Sigmoid colon (tissue), 7 donors: ENCODE results near the gene NISCH. TPM values are rescaled to one million over a fixed set of nuclear protein-coding genes. Genes with fewer than 3 reads are reported as not detected.

ENCODE experiments used
- DNase-seq: peaks from one replicate; pipeline ENCODE4 v3.0.0-alpha.2; 2019
- H3K27ac ChIP-seq, 4 donors: fragments of 200-600 bp; sonication (generic); one replicate each; pipeline ENCODE4 v1.5.1; 2016 to 2019; ENCODE audit warnings: mild to moderate bottlenecking in 1 of 4
- H3K27me3 ChIP-seq, 3 donors: fragments of 200-600 bp; sonication (generic); one replicate each; pipeline ENCODE4 v1.5.1; 2019; ENCODE audit warnings: mild to moderate bottlenecking in 1 of 3
- H3K36me3 ChIP-seq, 4 donors: fragments of 200-600 bp; sonication (generic); one replicate each; pipeline ENCODE4 v1.5.1; 2016 to 2019
- H3K4me1 ChIP-seq, 4 donors: fragments of 200-600 bp; sonication (generic); one replicate each; pipeline ENCODE4 v1.5.1; 2017 to 2019
- H3K4me3 ChIP-seq, 4 donors: fragments of 200-600 bp; sonication (generic); one replicate each; pipeline ENCODE4 v1.5.1; 2017 to 2019; ENCODE audit warnings: mild to moderate bottlenecking in 2 of 4, moderate library complexity in 1 of 4
- H3K9me3 ChIP-seq, 4 donors: fragments of 200-600 bp in 3 of 4; sonication (generic) in 3 of 4; one replicate each; pipeline versions ENCODE4 v1.5.1 to v1.6.1; 2013 to 2019
- CTCF ChIP-seq, 4 experiments: fragments of 450-650 bp in 3 of 4; fragments of 200-600 bp in 1 of 4; IDR thresholded peaks; one replicate each; pipeline ENCODE4 v1.5.1; 2016 to 2019; ENCODE audit warnings: antibody characterized with exemption in 4 of 4, mild to moderate bottlenecking in 3 of 4, moderate library complexity in 2 of 4
- EP300 ChIP-seq, 4 donors: sonication (generic); formaldehyde crosslinking; IDR thresholded peaks; one replicate each; pipeline ENCODE4 v1.6.1; 2017; ENCODE audit warnings: antibody characterized with exemption in 4 of 4
- POLR2A ChIP-seq, 2 donors: fragments of 450-650 bp; IDR thresholded peaks; one replicate each; pipeline ENCODE4 v1.6.1; 2016; ENCODE audit warnings: antibody characterized with exemption in 2 of 2, mild to moderate bottlenecking in 2 of 2, moderate library complexity in 2 of 2
- POLR2AphosphoS5 ChIP-seq, 4 donors: sonication (generic); formaldehyde crosslinking; IDR thresholded peaks; one replicate each; pipeline ENCODE4 v1.6.1; 2017; ENCODE audit warnings: antibody characterized with exemption in 4 of 4
- WGBS, 2 donors: extraction: QIAGEN DNeasy Blood & Tissue Kit; methylation state at CpG; one replicate each; pipeline ENCODE4 v1.1.7; 2013; 5-methylcytosine and 5-hydroxymethylcytosine counted together
- intact Hi-C: fragments of 100-400 bp; cut with DNase I; formaldehyde crosslinking; loops from one replicate; pipeline ENCODE4 v1.15.1; 2023
- polyA plus RNA-seq, 3 donors: library from polyadenylated mRNA; stranded (reverse); fragments of 200-250 nt; gene quantifications; one replicate each; pipeline ENCODE4 v1.2.3, GENCODE V29; 2013
- total RNA-seq, 4 donors: library from RNA; depleted of rRNA; stranded (reverse); fragments of >200 nt; gene quantifications; one replicate each; pipeline ENCODE4 v1.1.0, GENCODE V29; 2016
- donor health status: healthy with polysubstance abuse.
- donor health status: Bipolar disorder and iron deficiency.
- donor health status: healthy.

Gene NISCH
- 100 to 1,000 TPM in 1 of 4 donors, 10 to 100 TPM in 3; 53.5 to 113 (median 68.4) TPM for total RNA-seq
- 10 to 100 TPM; 14.3 to 47.4 (median 18.0) TPM for polyA plus RNA-seq

GRCh38 chr3:52455283-52456168 is at the start of gene NISCH:
TSS of gene NISCH (plus strand) at chr3:52455604. CDS start at chr3:52455642, 38 bp downstream.
- Histone ChIP-seq H3K27me3 (no peaks in the 10 kb centered on the region), H3K9me3 (no peaks in the 10 kb centered on the region), H3K4me3 (peak within 1 kb of the TSS; percentile 95 to 96 (median 96)), H3K4me1 (peaks cover 0 to 31% (median 27%) of the 10 kb centered on the region in 4 donors), H3K27ac (peak within 1 kb of the TSS; percentile 93 to 95 (median 94)), H3K36me3 (peaks cover 0 to 30% (median 25%) of the 10 kb centered on the region in 4 donors)
- 1 to 2% methylated on average over 86 of the region's 86 CpGs for WGBS, 2 donors
- TF ChIP-seq POLR2A (IDR thresholded peaks at IDR 0.05) = peak; percentile 19 to 75
- peak; percentile 74 to 97 (median 88) for TF ChIP-seq POLR2AphosphoS5 (IDR thresholded peaks at IDR 0.05)
- TF ChIP-seq EP300 (IDR thresholded peaks at IDR 0.05) = no peak
- DNase-seq = peak; percentile 94
- intact Hi-C loops = loop anchor here (5.0 kb wide), 2 partner anchors 77 to 783 kb away; partner anchors contain the start of genes NT5DC2 and TEX264

GRCh38 chr3:52406231-52406661 is 49.2 kb upstream of the NISCH start:
- Histone ChIP-seq H3K36me3 (peaks cover 44 to 69% (median 57%) of the 10 kb centered on the region in 4 donors), H3K4me1 (peaks cover 0 to 27% (median 22%) of the 10 kb centered on the region in 4 donors), H3K4me3 (no peak overlapping the region), H3K27ac (no peak overlapping the region), H3K9me3 (no peaks in the 10 kb centered on the region), H3K27me3 (no peaks in the 10 kb centered on the region)
- 19 to 76% methylated on average over 11 of the region's 11 CpGs for WGBS, 2 donors
- no peak for TF ChIP-seq POLR2A (IDR thresholded peaks at IDR 0.05)
- TF ChIP-seq CTCF (IDR thresholded peaks at IDR 0.05) = no peak
- TF ChIP-seq POLR2AphosphoS5 (IDR thresholded peaks at IDR 0.05) = no peak
- no peak for TF ChIP-seq EP300 (IDR thresholded peaks at IDR 0.05)
- intact Hi-C loops = no loop called here
- peak; percentile 54 for DNase-seq

GRCh38 chr3:52406791-52407510 is 48.5 kb upstream of the NISCH start:
- no peak overlapping the region for H3K27ac ChIP-seq
- H3K4me1 ChIP-seq = peaks cover 0 to 34% (median 29%) of the 10 kb centered on the region in 4 donors
- TF ChIP-seq CTCF (IDR thresholded peaks at IDR 0.05) (no peak), EP300 (IDR thresholded peaks at IDR 0.05) (no peak), POLR2A (IDR thresholded peaks at IDR 0.05) (no peak), POLR2AphosphoS5 (IDR thresholded peaks at IDR 0.05) (no peak)
- WGBS, 2 donors = 89 to 95% methylated on average over 20 of the region's 20 CpGs
- DNase-seq = peak; percentile 62
- H3K36me3 ChIP-seq = peaks cover 44 to 62% (median 51%) of the 10 kb centered on the region in 4 donors
- H3K27me3 ChIP-seq = no peaks in the 10 kb centered on the region
- H3K9me3 ChIP-seq = no peaks in the 10 kb centered on the region
- intact Hi-C loops = no loop called here
- no peak overlapping the region for H3K4me3 ChIP-seq

GRCh38 chr3:52407779-52408178 is 47.6 kb upstream of the NISCH start:
- Histone ChIP-seq H3K4me3 (no peak overlapping the region), H3K9me3 (no peaks in the 10 kb centered on the region), H3K27ac (no peak overlapping the region), H3K36me3 (peaks cover 37 to 54% (median 43%) of the 10 kb centered on the region in 4 donors), H3K4me1 (peaks cover 0 to 42% (median 37%) of the 10 kb centered on the region in 4 donors), H3K27me3 (no peaks in the 10 kb centered on the region)
- peak; percentile 64 for DNase-seq
- TF ChIP-seq POLR2AphosphoS5 (IDR thresholded peaks at IDR 0.05) (no peak), EP300 (IDR thresholded peaks at IDR 0.05) (no peak), CTCF (IDR thresholded peaks at IDR 0.05) (no peak), POLR2A (IDR thresholded peaks at IDR 0.05) (no peak)
- intact Hi-C loops = no loop called here
- WGBS, 2 donors = 93 to 94% methylated on average over 3 of the region's 3 CpGs
